HG02763 (cell line): ENCODE measurements around the gene SHLD1.

Experiments used
- ATAC-seq: cut with Tn5 transposase; IDR thresholded peaks from one replicate; pipeline ENCODE4 v1.9.1; 2021; ENCODE audit warnings: mild to moderate bottlenecking, moderate library complexity; ENCODE audit not compliant: unreplicated experiment

SHLD1 gene

DNA sequence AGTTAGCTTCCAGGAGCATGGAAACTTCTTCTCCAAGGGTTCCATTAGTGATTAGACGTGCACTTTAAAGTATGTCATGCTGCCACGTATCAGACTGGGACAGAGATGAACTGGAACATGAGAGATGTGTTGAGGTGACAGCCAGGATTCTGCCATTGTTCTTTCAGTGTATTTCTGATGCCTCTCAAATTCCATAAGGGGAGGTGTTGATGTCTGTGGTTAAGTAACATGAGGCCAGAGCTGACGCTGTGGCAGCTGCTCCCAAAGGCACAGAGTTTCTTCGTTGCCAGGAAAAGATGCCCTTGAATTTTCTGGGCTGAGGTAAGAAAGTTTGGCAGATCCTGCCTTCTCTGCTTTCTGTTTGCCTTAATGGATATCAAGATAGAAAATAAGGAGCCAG, 136.6 kb downstream of the SHLD1 start:
- ATAC-seq = no peak

DNA sequence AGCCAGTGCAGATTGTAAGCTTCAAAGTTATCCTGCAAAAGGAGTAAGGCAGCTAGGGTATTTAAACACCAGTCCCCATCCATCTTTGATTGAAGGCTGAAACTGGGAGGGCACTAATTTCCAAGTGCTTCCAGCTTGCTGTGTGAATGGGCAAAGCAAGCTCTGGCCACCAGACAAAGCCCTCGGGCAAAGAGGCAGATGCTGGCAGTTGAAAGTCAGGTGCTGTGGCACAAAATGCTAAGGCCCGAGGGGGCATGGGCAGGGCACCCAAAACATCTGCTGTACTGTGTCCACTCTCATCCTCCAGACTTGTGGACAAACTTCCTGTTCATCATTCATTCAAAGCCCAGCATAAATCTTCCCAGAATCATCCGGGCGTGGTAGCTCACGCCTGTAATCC, 137.2 kb downstream of the SHLD1 start:
- ATAC-seq = no peak

DNA sequence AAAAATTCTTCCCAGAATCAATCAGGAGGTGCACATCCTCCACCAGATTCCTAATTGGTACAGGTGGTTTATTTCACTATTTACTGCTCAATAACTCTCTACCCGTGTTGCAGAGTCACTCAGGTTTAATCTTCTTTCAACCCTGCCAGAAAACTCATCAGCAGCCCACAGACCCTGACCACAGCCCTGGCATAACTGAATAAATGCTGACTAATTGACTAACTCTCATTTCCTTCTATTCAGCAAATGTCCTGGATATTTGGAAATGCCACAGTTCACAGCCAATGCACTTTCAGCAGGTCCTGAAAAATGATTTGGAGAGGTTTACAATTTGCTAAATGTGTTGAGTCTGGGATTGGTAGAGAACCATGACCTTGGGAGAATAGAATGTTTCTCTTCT, 137.8 kb downstream of the SHLD1 start:
- ATAC-seq = no peak

DNA sequence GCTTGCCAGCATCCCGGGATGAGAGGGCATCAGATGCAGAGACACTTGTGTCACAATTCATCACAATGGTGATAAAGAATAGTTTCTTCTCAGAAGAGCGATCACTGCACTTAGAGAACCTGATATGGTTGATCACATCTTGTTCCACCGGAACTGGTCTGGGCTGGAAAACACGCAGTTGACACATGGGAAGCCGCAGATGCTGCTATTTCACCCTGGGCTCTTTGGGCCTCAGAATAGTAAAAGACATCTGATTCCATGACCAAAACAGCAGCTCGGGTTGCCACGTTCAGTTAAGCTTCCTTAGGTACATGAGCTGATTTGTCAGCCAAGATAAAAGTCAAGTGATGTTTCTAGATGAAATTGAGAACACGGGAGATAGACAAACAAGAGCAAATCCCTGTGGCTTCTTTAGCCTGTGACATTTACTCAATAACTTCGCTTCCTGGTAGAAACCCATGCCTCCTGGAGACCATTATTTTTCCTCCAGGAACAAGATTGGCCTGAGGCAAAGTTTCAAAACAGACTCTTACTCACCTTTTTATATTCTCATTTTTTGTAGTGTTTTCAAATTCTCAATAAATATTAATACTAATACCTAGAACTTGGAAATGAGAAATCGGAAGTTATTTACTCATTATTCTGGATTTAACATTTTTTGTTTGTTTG, 140.7 kb downstream of the SHLD1 start:
- no peak for ATAC-seq

DNA sequence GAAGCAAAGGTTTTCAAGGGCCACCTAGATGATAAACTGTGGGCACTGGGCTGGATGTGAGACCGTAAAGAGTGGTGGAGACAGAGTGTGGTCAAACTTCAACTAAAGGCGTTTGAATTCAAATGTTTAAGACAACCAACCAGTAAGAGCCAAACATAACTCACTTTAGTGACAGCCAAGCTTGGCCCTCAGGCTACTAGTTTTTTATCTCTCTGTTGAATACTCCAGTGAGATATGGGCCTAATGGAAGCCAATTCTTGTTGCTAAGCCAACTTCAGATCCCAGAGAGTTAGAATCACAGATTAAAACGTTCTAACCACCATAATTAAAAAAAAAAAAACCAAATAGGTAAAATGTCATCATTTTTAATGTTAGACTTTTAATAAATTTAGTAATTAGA, 142.9 kb downstream of the SHLD1 start:
- no peak for ATAC-seq

DNA sequence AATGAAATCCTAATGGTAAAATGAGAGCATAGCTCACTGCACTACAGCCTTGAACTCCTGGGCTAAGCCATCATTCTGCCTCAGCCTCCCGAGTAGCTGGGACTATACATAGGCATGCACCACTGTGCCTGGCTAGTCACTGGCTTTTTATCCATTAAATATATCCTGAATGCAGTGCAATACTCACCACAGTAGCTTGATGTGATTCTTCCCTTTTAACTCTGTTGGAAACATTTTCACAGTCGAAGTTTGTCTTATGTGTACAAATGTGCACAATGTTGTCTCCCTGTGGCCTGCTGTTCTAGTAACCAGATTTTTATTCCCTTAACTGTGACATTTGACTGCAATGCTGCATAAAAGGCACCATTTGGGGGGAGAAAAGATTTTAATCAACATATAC, 143.4 kb downstream of the SHLD1 start:
- no peak for ATAC-seq

DNA sequence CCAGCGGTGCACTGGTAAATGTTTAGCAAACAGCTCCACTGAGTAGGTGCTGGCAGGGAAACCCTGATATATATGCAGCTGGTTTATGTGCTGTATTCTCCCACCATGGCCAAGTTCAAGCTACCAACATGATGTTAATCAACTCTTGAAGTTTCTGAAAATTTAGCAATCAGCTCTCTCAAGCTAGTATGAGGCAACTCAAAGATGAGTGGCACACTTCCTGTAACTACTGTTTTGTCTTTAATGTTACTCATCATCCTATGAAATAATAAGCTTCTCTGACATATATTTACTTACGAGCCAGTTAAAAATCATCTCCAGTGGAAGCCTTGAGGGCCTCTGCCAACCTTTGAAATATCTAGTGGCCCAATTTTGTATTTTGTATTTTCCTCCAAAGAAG, 145.4 kb downstream of the SHLD1 start:
- no peak for ATAC-seq

DNA sequence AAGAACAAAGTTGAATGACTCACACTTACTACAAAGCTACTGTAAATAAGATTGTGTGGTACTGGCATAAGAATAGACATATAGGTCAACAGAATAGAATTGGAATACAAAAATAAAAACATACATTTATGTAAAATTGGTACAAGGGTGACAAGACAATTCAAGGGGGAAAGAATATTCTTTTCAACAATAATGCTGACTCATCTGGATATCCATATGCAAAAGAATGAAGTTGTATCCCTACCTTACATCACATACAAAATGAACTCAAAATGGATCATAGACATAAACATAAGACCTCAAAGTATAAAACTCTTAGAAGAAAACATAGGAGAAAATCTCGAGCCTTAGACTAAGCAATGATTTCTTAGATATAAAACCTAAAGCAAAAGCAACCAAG, 149.2 kb downstream of the SHLD1 start:
- ATAC-seq = no peak

DNA sequence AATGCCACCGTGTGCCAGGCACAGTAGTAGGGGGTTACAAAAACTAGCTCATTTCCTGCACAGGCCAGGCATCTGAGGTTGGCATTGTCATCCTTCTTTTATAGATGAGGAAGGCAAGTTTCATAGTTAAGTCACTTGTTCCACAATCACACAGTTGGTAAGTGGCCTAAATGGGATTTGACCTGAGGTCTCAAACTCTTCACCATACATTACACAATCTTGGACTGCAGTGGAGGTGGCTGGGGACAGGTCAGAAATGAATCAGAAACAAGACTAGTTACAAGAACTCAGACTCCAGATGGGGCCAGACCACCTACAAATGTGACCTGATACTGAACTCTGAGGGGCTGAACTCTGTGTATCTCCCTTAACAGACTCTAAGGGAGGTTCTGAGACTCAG, 150.7 kb downstream of the SHLD1 start:
- ATAC-seq = no peak

DNA sequence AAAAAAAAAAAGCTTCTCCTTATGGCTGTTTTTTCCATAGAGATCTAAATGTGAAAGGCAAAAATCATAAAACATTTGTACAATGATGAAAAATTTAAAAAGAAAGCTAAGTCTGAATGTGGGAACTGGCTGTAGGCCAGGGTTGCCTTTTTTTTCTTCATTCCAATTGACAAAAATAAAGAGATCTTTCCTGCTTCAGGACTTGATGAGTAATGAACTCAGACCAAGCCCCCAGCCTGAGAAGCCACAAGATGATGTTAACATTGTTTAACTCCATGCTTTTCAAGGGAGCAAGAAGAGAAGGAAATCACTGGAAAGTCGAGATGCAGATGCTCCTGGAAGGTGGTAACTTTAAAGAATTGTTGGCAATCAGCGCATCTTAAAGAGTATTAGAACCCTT, 158.8 kb downstream of the SHLD1 start:
- no peak for ATAC-seq

DNA sequence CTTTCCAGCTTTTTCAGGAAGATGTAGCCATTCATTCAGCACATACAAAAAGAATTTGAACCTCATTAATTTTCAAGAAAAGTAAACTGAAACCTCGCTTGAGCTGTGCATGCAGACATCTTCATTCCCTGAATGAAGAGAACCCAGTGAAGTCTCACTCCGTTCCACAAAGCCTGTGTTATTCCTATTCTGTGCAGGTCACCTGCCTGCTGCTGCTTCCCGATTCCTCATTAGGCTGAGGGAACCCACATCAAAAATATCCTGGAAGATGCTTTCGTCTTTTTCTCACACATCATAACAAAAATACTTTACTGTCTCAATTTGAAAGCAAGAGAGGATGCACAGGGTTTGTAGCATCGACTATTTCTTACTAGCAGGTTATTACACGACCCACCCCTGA, 160.0 kb downstream of the SHLD1 start:
- ATAC-seq = no peak

DNA sequence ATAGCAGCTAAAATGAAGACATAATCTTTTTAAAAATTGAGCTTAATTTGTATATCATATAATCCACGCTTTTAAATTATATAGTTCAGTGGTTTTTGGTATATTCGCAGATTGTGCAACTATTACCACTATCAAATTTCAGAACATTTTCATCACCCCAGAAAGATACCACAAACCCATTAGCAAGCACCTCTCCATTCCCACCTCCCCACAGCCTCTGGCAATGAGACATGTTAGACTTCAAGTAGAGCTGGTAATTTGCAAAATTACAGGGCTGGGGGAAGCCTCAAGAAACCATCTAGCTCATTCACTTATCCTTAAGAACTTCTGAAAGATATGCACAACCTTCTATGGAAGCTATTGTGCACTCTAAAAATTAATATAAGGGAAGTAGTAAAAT, 163.0 kb downstream of the SHLD1 start:
- ATAC-seq = no peak
